ENCODE data around the gene TBX2.

DNA sequence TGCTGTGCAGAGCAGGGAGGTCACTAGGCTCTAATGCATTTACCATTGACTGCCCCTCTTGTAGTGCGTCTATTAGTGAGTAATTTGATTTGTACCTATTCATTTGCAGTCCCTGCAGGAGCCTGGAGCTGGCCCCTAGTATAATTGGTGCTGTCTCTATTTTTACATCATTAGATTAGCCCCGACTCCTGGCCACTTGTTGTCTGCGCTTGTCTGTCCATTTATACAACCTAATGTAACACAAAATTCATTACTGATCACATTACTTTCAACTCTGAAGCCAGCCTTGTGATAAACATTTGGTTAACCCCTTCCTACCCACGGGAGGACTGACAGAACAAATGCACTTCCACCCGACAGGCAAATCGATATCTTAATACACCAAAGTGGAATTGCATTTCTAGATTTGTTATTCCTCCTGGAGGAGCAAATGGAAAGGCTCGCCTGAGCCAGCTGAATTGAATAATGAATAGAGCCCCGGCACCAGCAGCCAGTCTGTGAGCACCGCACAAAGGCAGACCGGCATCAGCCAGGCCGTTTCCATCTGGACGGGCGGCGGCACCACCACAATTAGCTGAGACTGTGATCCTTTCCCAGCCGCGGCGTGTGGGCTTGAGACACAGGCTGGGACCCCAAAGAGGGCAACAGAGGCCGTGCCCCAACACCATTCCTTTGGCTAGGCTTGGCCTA, 18.7 kb upstream of the TBX2 start:
- TF ChIP-seq POLR2A (IDR thresholded peaks at IDR 0.05; ENCODE audit: low read depth, low read length) (no peak), POLR2AphosphoS5 (IDR thresholded peaks at IDR 0.05; ENCODE audit: low read depth, low read length) (no peak), TAF1 (IDR thresholded peaks at IDR 0.05; ENCODE audit: low read depth, low read length) (no peak), SPI1 (IDR thresholded peaks at IDR 0.05; ENCODE audit: low read depth, low read length) (no peak)
